Trophoblast cell (in vitro differentiated cells and primary cell): ENCODE data around the gene UBXN10.

ENCODE experiments used
- DNase-seq, 2 donors: peaks; one replicate each; pipeline ENCODE4 v3.0.0-alpha.2; 2016
- H2AFZ ChIP-seq: 2 replicates; pipeline ENCODE4 v1.6.1; 2013; ENCODE audit warnings: low read length, moderate library complexity, mild to moderate bottlenecking; ENCODE audit not compliant: insufficient read depth, poor library complexity
- H2AK5ac ChIP-seq: 2 replicates; pipeline ENCODE4 v1.6.1; 2013; ENCODE audit warnings: mild to moderate bottlenecking, low read length
- H2BK120ac ChIP-seq: 2 replicates; pipeline ENCODE4 v1.6.1; 2013; ENCODE audit warnings: low read length, mild to moderate bottlenecking, moderate library complexity; ENCODE audit not compliant: insufficient read depth, poor library complexity
- H2BK12ac ChIP-seq: 2 replicates; pipeline ENCODE4 v1.6.1; 2013; ENCODE audit warnings: mild to moderate bottlenecking, low read length, moderate library complexity
- H2BK5ac ChIP-seq: 2 replicates; pipeline ENCODE4 v1.6.1; 2013; ENCODE audit warnings: low read length, low read depth, moderate library complexity, mild to moderate bottlenecking; ENCODE audit not compliant: poor library complexity
- H3K14ac ChIP-seq: 2 replicates; pipeline ENCODE4 v1.6.1; 2013; ENCODE audit warnings: mild to moderate bottlenecking, low read length
- H3K18ac ChIP-seq: 2 replicates; pipeline ENCODE4 v1.6.1; 2013; ENCODE audit warnings: mild to moderate bottlenecking, low read length
- H3K23ac ChIP-seq: 2 replicates; pipeline ENCODE4 v1.6.1; 2013; ENCODE audit warnings: low read length
- H3K27ac ChIP-seq: 2 replicates; pipeline ENCODE4 v1.5.1; 2013; ENCODE audit warnings: low read depth, mild to moderate bottlenecking, inconsistent platforms, low read length, moderate library complexity
- H3K27me3 ChIP-seq: 2 replicates; pipeline ENCODE4 v1.6.1; 2013; ENCODE audit warnings: inconsistent platforms, mild to moderate bottlenecking, low read length, moderate library complexity; ENCODE audit not compliant: insufficient read depth
- H3K36me3 ChIP-seq, 2 experiments: 1 replicate in 1 of 2; 2 replicates in 1 of 2; pipeline ENCODE4 v1.6.1; 2013; ENCODE audit warnings: low read length in 2 of 2, mild to moderate bottlenecking in 2 of 2, moderate library complexity in 1 of 2; ENCODE audit not compliant: insufficient read depth in 2 of 2, control insufficient read depth in 1 of 2
- H3K4ac ChIP-seq: 2 replicates; pipeline ENCODE4 v1.6.1; 2013; ENCODE audit warnings: low read depth, mild to moderate bottlenecking, low read length, moderate library complexity
- H3K4me1 ChIP-seq, 2 experiments: 1 replicate in 1 of 2; 2 replicates in 1 of 2; pipeline ENCODE4 v1.6.1; 2013; ENCODE audit warnings: low read length in 2 of 2, mild to moderate bottlenecking in 2 of 2, moderate library complexity in 1 of 2; ENCODE audit not compliant: insufficient read depth in 2 of 2, control insufficient read depth in 1 of 2
- H3K4me2 ChIP-seq: 2 replicates; pipeline ENCODE4 v1.6.1; 2013; ENCODE audit warnings: inconsistent platforms, mild to moderate bottlenecking, low read length, moderate library complexity
- H3K4me3 ChIP-seq: 2 replicates; pipeline ENCODE4 v1.5.1; 2013; ENCODE audit warnings: mild to moderate bottlenecking, low read depth, low read length, inconsistent platforms
- H3K79me1 ChIP-seq: one replicate; pipeline ENCODE4 v1.6.1; 2013; ENCODE audit warnings: low read length
- H3K79me2 ChIP-seq: 2 replicates; pipeline ENCODE4 v1.6.1; 2013; ENCODE audit warnings: low read length, mild to moderate bottlenecking; ENCODE audit not compliant: control insufficient read depth, insufficient read depth, poor library complexity
- H3K9ac ChIP-seq: 2 replicates; pipeline ENCODE4 v1.6.1; 2013; ENCODE audit warnings: mild to moderate bottlenecking, low read length
- H3K9me3 ChIP-seq: 2 replicates; pipeline ENCODE4 v1.6.1; 2013; ENCODE audit warnings: low read depth, mild to moderate bottlenecking, control low read depth, inconsistent platforms, low read length; ENCODE audit not compliant: insufficient read depth
- H4K12ac ChIP-seq: 2 replicates; pipeline ENCODE4 v1.6.1; 2013; ENCODE audit warnings: low read depth, mild to moderate bottlenecking, low read length, moderate library complexity
- H4K8ac ChIP-seq: 2 replicates; pipeline ENCODE4 v1.6.1; 2013; ENCODE audit warnings: low read depth, mild to moderate bottlenecking, low read length, moderate library complexity
- H4K91ac ChIP-seq: one replicate; pipeline ENCODE4 v1.6.1; 2013; ENCODE audit warnings: low read depth, mild to moderate bottlenecking, low read length, moderate library complexity
- WGBS: extraction: QIAGEN DNeasy Blood & Tissue Kit; methylation state at CpG from one replicate; pipeline ENCODE4 v1.1.7; 2013; ENCODE audit warnings: missing lambda C conversion rate; ENCODE audit not compliant: insufficient read length, insufficient coverage; ENCODE audit errors: extremely low coverage; 5-methylcytosine and 5-hydroxymethylcytosine counted together

The UBXN10 gene

GRCh38 chr1:20210736-20211460 lies 25.0 kb downstream of the UBXN10 start:
- H3K23ac ChIP-seq = no peak overlapping the region
- peak overlapping the region; percentile 90 for H4K91ac ChIP-seq
- H3K9me3 ChIP-seq = no peaks in the 10 kb centered on the region
- no peak overlapping the region for H3K4ac ChIP-seq
- H3K4me1 ChIP-seq = peaks cover 15 to 20% of the 10 kb centered on the region in 2 experiments
- H3K36me3 ChIP-seq = no peaks in the 10 kb centered on the region
- peak overlapping the region; percentile 15 for H4K8ac ChIP-seq
- no peak overlapping the region for H3K27ac ChIP-seq
- peak in 1 of 2 donors; percentile 25 for DNase-seq
- H2BK5ac ChIP-seq = peak overlapping the region; percentile 45
- no CpG with 5 or more reads among the region's 10 CpGs for WGBS
- peaks cover 14% of the 10 kb centered on the region for H3K79me1 ChIP-seq
- H3K18ac ChIP-seq = no peak overlapping the region
- no peak overlapping the region for H3K4me2 ChIP-seq
- H4K12ac ChIP-seq = no peak overlapping the region
- H2AFZ ChIP-seq = no peak overlapping the region
- no peaks in the 10 kb centered on the region for H3K27me3 ChIP-seq
- H3K9ac ChIP-seq = no peak overlapping the region
- H3K4me3 ChIP-seq = no peak overlapping the region
- no peaks in the 10 kb centered on the region for H3K79me2 ChIP-seq
- H2BK12ac ChIP-seq = no peak overlapping the region
- no peak overlapping the region for H3K14ac ChIP-seq
- H2BK120ac ChIP-seq = peak overlapping the region; percentile 84
- H2AK5ac ChIP-seq = peak overlapping the region; percentile 39

DNA sequence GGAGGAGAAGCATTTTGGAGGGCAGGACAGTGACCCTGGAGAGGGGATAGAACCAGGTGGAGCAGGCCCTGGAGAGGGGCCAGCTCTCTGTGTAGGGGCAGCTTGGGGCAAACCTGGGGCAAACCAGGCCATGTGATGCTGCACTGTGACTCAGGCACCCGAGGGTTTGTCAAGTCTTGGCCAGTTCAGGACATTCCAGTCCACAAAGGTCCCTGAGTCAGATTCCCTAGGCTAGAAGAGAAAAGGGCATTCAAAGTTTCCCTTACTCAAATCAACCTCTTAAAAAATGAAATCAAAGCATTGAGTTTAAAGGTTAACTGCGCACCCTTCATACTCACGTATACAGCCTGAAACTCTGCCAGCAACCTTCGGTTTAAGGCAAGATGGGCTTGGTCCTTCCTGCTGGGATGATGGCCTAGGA lies 25.6 kb downstream of the UBXN10 start:
- peak overlapping the region; percentile 82 for H4K91ac ChIP-seq
- no peaks in the 10 kb centered on the region for H3K9me3 ChIP-seq
- peak; percentile 75 to 85 for DNase-seq
- no peak overlapping the region for H2BK5ac ChIP-seq
- no peak overlapping the region for H2AK5ac ChIP-seq
- peaks cover 14% of the 10 kb centered on the region for H3K79me1 ChIP-seq
- H3K4ac ChIP-seq = no peak overlapping the region
- H2BK12ac ChIP-seq = no peak overlapping the region
- no peak overlapping the region for H3K14ac ChIP-seq
- H3K36me3 ChIP-seq = no peaks in the 10 kb centered on the region
- no peak overlapping the region for H3K23ac ChIP-seq
- H3K18ac ChIP-seq = no peak overlapping the region
- no peak overlapping the region for H3K9ac ChIP-seq
- no peak overlapping the region for H2AFZ ChIP-seq
- no peak overlapping the region for H4K12ac ChIP-seq
- H3K27me3 ChIP-seq = no peaks in the 10 kb centered on the region
- H4K8ac ChIP-seq = no peak overlapping the region
- peaks cover 15 to 20% of the 10 kb centered on the region in 2 experiments for H3K4me1 ChIP-seq
- no peaks in the 10 kb centered on the region for H3K79me2 ChIP-seq
- peak overlapping the region; percentile 78 for H2BK120ac ChIP-seq
- H3K27ac ChIP-seq = peak overlapping the region; percentile 66
- no CpG with 5 or more reads among the region's 4 CpGs for WGBS
- no peak overlapping the region for H3K4me2 ChIP-seq
- no peak overlapping the region for H3K4me3 ChIP-seq

GRCh38 chr1:20212085-20212684 lies 26.3 kb downstream of the UBXN10 start:
- Histone ChIP-seq H3K18ac (peak overlapping the region; percentile 29), H3K4me2 (no peak overlapping the region), H3K9me3 (no peaks in the 10 kb centered on the region), H3K79me2 (no peaks in the 10 kb centered on the region), H3K23ac (no peak overlapping the region), H3K4ac (peak overlapping the region; percentile 27), H3K14ac (peak overlapping the region; percentile 57), H3K4me1 (peaks cover 15 to 20% of the 10 kb centered on the region in 2 experiments), H4K12ac (no peak overlapping the region), H2AFZ (no peak overlapping the region), H3K36me3 (no peaks in the 10 kb centered on the region), H3K27ac (peak overlapping the region; percentile 66), H4K8ac (peak overlapping the region; percentile 69), H3K79me1 (peaks cover 14% of the 10 kb centered on the region), H2BK5ac (peak overlapping the region; percentile 74), H2BK120ac (peak overlapping the region; percentile 78), H4K91ac (peak overlapping the region; percentile 82), H2BK12ac (peak overlapping the region; percentile 65), H3K27me3 (no peaks in the 10 kb centered on the region), H3K9ac (no peak overlapping the region), H3K4me3 (no peak overlapping the region), H2AK5ac (no peak overlapping the region)
- no peak for DNase-seq
- no CpG with 5 or more reads among the region's 11 CpGs for WGBS

DNA sequence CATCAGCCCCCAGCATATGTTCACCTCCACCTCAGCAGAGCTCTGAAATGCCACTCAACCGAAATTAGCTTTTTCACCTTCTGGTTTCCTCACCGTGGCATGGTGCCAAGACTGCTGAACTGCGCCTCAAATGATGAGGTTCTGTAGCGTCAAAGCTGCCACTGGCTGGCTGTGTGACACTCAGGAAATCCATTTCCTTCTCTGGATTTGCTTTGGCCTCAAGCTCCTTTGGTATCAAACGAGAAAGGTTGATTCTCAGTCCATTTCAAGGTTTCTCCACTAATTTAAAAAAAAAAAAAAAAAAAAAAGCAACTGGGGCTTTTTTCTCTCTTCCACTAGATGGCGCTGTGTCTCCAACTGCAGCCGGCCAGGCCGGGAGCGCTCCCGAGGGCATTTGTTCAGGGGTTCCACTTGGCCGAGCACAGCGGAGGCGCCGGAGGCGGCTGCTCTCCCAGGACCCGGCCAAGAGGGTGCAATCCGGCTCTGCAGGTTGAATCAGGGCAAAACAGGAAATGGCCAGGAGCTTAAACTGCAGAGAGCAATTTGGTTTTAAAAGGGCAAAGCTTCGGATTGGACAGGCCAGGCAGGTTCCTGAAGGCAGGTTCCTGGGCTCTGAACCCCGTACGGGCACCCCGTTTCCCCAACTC lies 26.9 kb downstream of the UBXN10 start:
- H2BK5ac ChIP-seq = peak overlapping the region; percentile 57
- no peak overlapping the region for H3K9ac ChIP-seq
- H2BK120ac ChIP-seq = peak overlapping the region; percentile 75
- H3K27me3 ChIP-seq = no peaks in the 10 kb centered on the region
- H4K12ac ChIP-seq = no peak overlapping the region
- H4K8ac ChIP-seq = peak overlapping the region; percentile 35
- WGBS = no CpG with 5 or more reads among the region's 21 CpGs
- H3K36me3 ChIP-seq = no peaks in the 10 kb centered on the region
- no peak overlapping the region for H3K4ac ChIP-seq
- no peaks in the 10 kb centered on the region for H3K79me2 ChIP-seq
- H3K27ac ChIP-seq = peak overlapping the region; percentile 55
- H2AK5ac ChIP-seq = no peak overlapping the region
- peaks cover 14 to 20% of the 10 kb centered on the region in 2 experiments for H3K4me1 ChIP-seq
- peak overlapping the region; percentile 21 for H3K4me2 ChIP-seq
- H3K79me1 ChIP-seq = peaks cover 14% of the 10 kb centered on the region
- H2BK12ac ChIP-seq = peak overlapping the region; percentile 50
- H3K18ac ChIP-seq = peak overlapping the region; percentile 47
- peak overlapping the region; percentile 40 for H2AFZ ChIP-seq
- H3K14ac ChIP-seq = peak overlapping the region; percentile 48
- no peak overlapping the region for H3K4me3 ChIP-seq
- no peaks in the 10 kb centered on the region for H3K9me3 ChIP-seq
- no peak overlapping the region for H3K23ac ChIP-seq
- peak; percentile 72 to 86 for DNase-seq
- H4K91ac ChIP-seq = peak overlapping the region; percentile 82
